Lower lobe of right lung (tissue), 2 donors: Measurements from ENCODE around the gene LMBRD1. TPM values are rescaled to one million over a fixed set of nuclear protein-coding genes. Genes with fewer than 3 reads are reported as not detected.
A peak's percentile ranks its signal among the peaks of the same experiment; 100 is the strongest.
"Not testable (repeated sequence)": the region's sequence is repeated elsewhere in the genome, so short reads cannot be mapped to it uniquely, and the experiment has no call there.

ENCODE experiments used
- ATAC-seq, 2 donors: fragments of 200-7000 bp; cut with Tn5 transposase; one replicate each; pipeline ENCODE4 v1.9.1; 2020 to 2022; ENCODE audit warnings: mild to moderate bottlenecking in 2 of 2, moderate library complexity in 2 of 2
- DNase-seq: peaks from one replicate; pipeline ENCODE4 v3.0.0-alpha.2; 2020
- H3K27ac ChIP-seq: fragments of 200-600 bp; one replicate; pipeline ENCODE4 v1.8.0; 2022
- H3K27me3 ChIP-seq: fragments of 200-600 bp; one replicate; pipeline ENCODE4 v1.8.0; 2022; ENCODE audit warnings: low read depth
- H3K36me3 ChIP-seq: fragments of 200-600 bp; one replicate; pipeline ENCODE4 v1.8.0; 2022; ENCODE audit warnings: mild to moderate bottlenecking
- H3K4me1 ChIP-seq: fragments of 200-600 bp; one replicate; pipeline ENCODE4 v1.8.0; 2022
- H3K4me3 ChIP-seq: fragments of 200-600 bp; one replicate; pipeline ENCODE4 v1.8.0; 2022; ENCODE audit warnings: mild to moderate bottlenecking
- H3K9me3 ChIP-seq: fragments of 200-600 bp; one replicate; pipeline ENCODE4 v1.8.0; 2022
- CTCF ChIP-seq: fragments of 200-600 bp; IDR thresholded peaks from one replicate; pipeline ENCODE4 v1.8.0; 2022; ENCODE audit warnings: antibody characterized with exemption, mild to moderate bottlenecking
- intact Hi-C: fragments of 100-400 bp; cut with DNase I; formaldehyde crosslinking; loops from one replicate; pipeline ENCODE4 v1.11.0; 2022
- total RNA-seq: library from RNA; stranded (reverse); fragmentation: NEBNext Ultra II Directional; extraction: Animal tissue kit (Norgen Biotek cat#: 25700); gene quantifications from one replicate; pipeline ENCODE4 v1.2.1, GENCODE V29; 2021
- donor health status: DM: no; HTN: yes; CAD: no; lungs with severe emphysema.

LMBRD1 gene
- total RNA-seq, 1 donor from 2014 or later = 68.0 TPM

- no peak overlapping the region for H3K4me3 ChIP-seq
These were observed 7.2 kb downstream of the LMBRD1 start for GRCh38 chr6:69789578-69789977.

GRCh38 chr6:69787436-69787835, 9.4 kb downstream of the LMBRD1 start:
- not testable (repeated sequence) for DNase-seq

More at GRCh38 chr6:69789578-69789977, 7.2 kb downstream of the LMBRD1 start:
- no peak for ATAC-seq
- TF ChIP-seq CTCF = no peak
- peaks cover 13% of the 10 kb centered on the region for H3K36me3 ChIP-seq
- H3K9me3 ChIP-seq = no peaks in the 10 kb centered on the region
- no peak overlapping the region for H3K27ac ChIP-seq
- no peak for DNase-seq
- H3K4me1 ChIP-seq = peaks cover 39% of the 10 kb centered on the region
- no peaks in the 10 kb centered on the region for H3K27me3 ChIP-seq
- intact Hi-C loops = no loop called here

GRCh38 chr6:69785697-69786096, 11.1 kb downstream of the LMBRD1 start:
- H3K4me1 ChIP-seq = peaks cover 34% of the 10 kb centered on the region
- no peaks in the 10 kb centered on the region for H3K27me3 ChIP-seq
- peaks cover 13% of the 10 kb centered on the region for H3K36me3 ChIP-seq
- intact Hi-C loops = no loop called here
- DNase-seq (no peak), ATAC-seq (no peak)
- no peaks in the 10 kb centered on the region for H3K9me3 ChIP-seq
- H3K4me3 ChIP-seq = no peak overlapping the region
- H3K27ac ChIP-seq = no peak overlapping the region
- TF ChIP-seq CTCF = no peak

More at GRCh38 chr6:69787436-69787835, 9.4 kb downstream of the LMBRD1 start:
- H3K27ac ChIP-seq, intact Hi-C loops, H3K9me3 ChIP-seq, H3K27me3 ChIP-seq, ATAC-seq, H3K4me3 ChIP-seq: not testable (repeated sequence)
- Histone ChIP-seq H3K36me3 (peaks cover 13% of the 10 kb centered on the region), H3K4me1 (peaks cover 38% of the 10 kb centered on the region)

- Histone ChIP-seq H3K36me3 (peaks cover 17% of the 10 kb centered on the region), H3K27ac (no peak overlapping the region), H3K27me3 (no peaks in the 10 kb centered on the region), H3K4me3 (no peak overlapping the region), H3K9me3 (no peaks in the 10 kb centered on the region), H3K4me1 (peaks cover 28% of the 10 kb centered on the region)
- intact Hi-C loops = no loop called here
- ATAC-seq (no peak), DNase-seq (no peak)
- TF ChIP-seq CTCF = no peak
These were observed 12.0 kb downstream of the LMBRD1 start for GRCh38 chr6:69784595-69785377.

- Histone ChIP-seq H3K27me3 (no peaks in the 10 kb centered on the region), H3K9me3 (no peaks in the 10 kb centered on the region), H3K4me1 (peaks cover 28% of the 10 kb centered on the region), H3K4me3 (no peak overlapping the region), H3K27ac (no peak overlapping the region), H3K36me3 (peaks cover 15% of the 10 kb centered on the region)
- intact Hi-C loops = no loop called here
- no peak for DNase-seq
- ATAC-seq = no peak
- no peak for TF ChIP-seq CTCF
These were observed 13.7 kb downstream of the LMBRD1 start for GRCh38 chr6:69783108-69783507.

- Histone ChIP-seq H3K9me3 (no peaks in the 10 kb centered on the region), H3K36me3 (peaks cover 23% of the 10 kb centered on the region), H3K27ac (no peak overlapping the region), H3K4me1 (peaks cover 28% of the 10 kb centered on the region), H3K4me3 (no peak overlapping the region), H3K27me3 (no peaks in the 10 kb centered on the region)
- intact Hi-C loops = no loop called here
- no peak for DNase-seq
- peak in 1 of 2 donors; percentile 35 for ATAC-seq
- no peak for TF ChIP-seq CTCF
These were observed 16.1 kb downstream of the LMBRD1 start for GRCh38 chr6:69780585-69781178.
